ENCODE data around the gene CAMK1D.

CAMK1D gene

DNA sequence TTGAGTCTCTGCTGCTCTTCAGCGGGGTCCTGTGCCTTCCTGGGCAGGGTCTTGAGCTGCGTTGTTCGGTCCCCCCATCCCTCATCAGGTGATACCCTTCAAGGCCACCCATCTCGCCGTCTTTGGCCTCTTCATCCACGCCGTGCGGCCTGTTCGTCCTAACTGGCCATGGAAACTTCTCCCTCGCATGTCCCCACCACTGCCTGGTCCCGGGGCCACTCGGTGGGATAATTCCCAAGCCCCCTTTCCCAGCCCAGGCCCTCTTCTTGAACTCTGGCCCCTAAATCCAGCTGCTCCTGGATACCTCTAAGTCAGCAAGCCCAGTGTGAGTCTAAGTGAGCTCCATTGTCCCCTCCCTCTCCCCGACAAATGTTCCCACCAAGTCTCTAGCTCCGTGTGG, 74.5 kb downstream of the CAMK1D start:
- Histone ChIP-seq H3K27ac (ENCODE audit: low read length) (no peak overlapping the region), H3K4me2 (ENCODE audit: insufficient read depth, low read length) (no peak overlapping the region), H3K27me3 (ENCODE audit: insufficient read depth, low read length, poor library complexity) (no peaks in the 10 kb centered on the region), H3K4me1 (ENCODE audit: insufficient read depth, low read length) (no peaks in the 10 kb centered on the region), H3K4me3 (ENCODE audit: low read depth in 1 of 2, low read length in 2 of 2) (no peak overlapping the region), H3K9ac (ENCODE audit: low read depth, low read length) (no peak overlapping the region), H3K79me2 (ENCODE audit: insufficient read depth, low read length) (no peaks in the 10 kb centered on the region), H2AFZ (ENCODE audit: low read depth, low read length) (no peak overlapping the region), H3K36me3 (ENCODE audit: insufficient read depth, low read length) (no peaks in the 10 kb centered on the region), H3K9me3 (ENCODE audit: insufficient read depth, low read length, severe bottlenecking) (no peaks in the 10 kb centered on the region), H4K20me1 (ENCODE audit: insufficient read depth, low read length) (peaks cover 7% of the 10 kb centered on the region; the same call in 1 of the 2 replicates)
- DNase-seq (no peak), ATAC-seq (ENCODE audit: insufficient read depth, low read depth) (no peak)
- TF ChIP-seq, protein P1, sequence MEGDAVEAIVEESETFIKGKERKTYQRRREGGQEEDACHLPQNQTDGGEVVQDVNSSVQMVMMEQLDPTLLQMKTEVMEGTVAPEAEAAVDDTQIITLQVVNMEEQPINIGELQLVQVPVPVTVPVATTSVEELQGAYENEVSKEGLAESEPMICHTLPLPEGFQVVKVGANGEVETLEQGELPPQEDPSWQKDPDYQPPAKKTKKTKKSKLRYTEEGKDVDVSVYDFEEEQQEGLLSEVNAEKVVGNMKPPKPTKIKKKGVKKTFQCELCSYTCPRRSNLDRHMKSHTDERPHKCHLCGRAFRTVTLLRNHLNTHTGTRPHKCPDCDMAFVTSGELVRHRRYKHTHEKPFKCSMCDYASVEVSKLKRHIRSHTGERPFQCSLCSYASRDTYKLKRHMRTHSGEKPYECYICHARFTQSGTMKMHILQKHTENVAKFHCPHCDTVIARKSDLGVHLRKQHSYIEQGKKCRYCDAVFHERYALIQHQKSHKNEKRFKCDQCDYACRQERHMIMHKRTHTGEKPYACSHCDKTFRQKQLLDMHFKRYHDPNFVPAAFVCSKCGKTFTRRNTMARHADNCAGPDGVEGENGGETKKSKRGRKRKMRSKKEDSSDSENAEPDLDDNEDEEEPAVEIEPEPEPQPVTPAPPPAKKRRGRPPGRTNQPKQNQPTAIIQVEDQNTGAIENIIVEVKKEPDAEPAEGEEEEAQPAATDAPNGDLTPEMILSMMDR (IDR thresholded peaks at IDR 0.05; ENCODE audit: borderline replicate concordance, extremely low read depth, low read length, poor library complexity, severe bottlenecking), result no peak
- no peak for TF ChIP-seq EZH2 (IDR thresholded peaks at IDR 0.05; ENCODE audit: borderline replicate concordance, low read depth, low read length, severe bottlenecking)

DNA sequence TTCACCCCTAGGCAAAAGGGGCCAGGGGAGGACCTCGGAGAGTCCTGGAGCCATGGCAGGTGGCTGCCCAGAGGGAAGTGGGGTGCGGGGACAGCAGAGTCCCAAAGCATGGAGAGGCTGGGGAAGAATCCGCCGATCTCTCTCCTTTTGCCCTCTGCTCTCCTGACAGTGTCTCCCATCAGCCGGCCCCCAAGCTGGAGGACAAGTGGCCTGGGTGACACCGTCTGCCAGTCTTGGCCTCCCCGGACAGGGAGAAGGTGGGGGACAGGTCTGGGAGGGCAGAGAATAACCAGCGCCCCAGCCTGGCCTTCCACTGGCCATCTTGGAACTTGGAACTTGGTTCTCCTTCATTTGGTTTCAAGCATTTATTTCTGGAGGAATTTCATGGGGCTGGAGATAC, 77.9 kb downstream of the CAMK1D start:
- Histone ChIP-seq H2AFZ (ENCODE audit: low read depth, low read length) (no peak overlapping the region), H3K4me1 (ENCODE audit: insufficient read depth, low read length) (no peaks in the 10 kb centered on the region), H3K9ac (ENCODE audit: low read depth, low read length) (no peak overlapping the region), H3K79me2 (ENCODE audit: insufficient read depth, low read length) (no peaks in the 10 kb centered on the region), H4K20me1 (ENCODE audit: insufficient read depth, low read length) (peaks cover 21% of the 10 kb centered on the region), H3K9me3 (ENCODE audit: insufficient read depth, low read length, severe bottlenecking) (no peaks in the 10 kb centered on the region), H3K27ac (ENCODE audit: low read length) (no peak overlapping the region), H3K36me3 (ENCODE audit: insufficient read depth, low read length) (no peaks in the 10 kb centered on the region), H3K27me3 (ENCODE audit: insufficient read depth, low read length, poor library complexity) (no peaks in the 10 kb centered on the region), H3K4me2 (ENCODE audit: insufficient read depth, low read length) (no peak overlapping the region), H3K4me3 (ENCODE audit: low read depth in 1 of 2, low read length in 2 of 2) (no peak overlapping the region)
- DNase-seq, result no peak
- no peak for ATAC-seq (ENCODE audit: insufficient read depth, low read depth)
- TF ChIP-seq EZH2 (IDR thresholded peaks at IDR 0.05; ENCODE audit: borderline replicate concordance, low read depth, low read length, severe bottlenecking), result no peak
- TF ChIP-seq, protein P1 (IDR thresholded peaks at IDR 0.05; ENCODE audit: borderline replicate concordance, extremely low read depth, low read length, poor library complexity, severe bottlenecking), result no peak

DNA sequence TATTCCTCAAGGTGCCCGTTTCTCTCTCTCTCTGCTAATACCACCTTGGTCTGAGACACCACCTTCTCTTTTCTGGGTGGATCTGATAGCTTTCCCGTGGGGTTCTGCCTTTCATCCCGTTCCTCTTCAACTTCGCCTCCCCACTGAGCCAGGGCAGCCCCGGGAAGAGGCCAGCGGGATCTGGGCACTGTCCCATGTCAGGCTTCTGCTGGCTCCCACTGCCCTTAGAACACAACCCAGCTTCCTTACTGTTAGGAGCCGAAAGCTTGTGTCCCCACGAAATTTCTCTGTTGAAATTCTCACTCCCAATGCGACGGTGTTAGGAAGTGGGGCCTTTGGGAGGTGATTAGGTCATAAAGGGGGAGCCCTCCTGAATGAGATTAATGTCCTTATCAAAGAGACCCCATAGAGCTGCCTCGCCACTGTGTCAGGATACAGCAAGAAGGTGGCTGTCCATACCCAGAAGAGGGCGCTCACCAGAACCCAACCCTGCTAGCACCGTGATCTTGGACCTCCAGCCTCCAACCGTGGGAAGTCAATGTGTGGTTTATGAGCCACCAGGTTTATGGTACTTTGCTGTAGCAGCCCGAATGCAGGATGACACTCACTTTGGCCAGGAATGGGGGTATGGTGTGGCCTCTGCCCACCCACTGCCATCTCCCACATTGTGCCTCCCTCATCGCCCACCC, 79.2 kb downstream of the CAMK1D start:
- Histone ChIP-seq H3K9me3 (ENCODE audit: insufficient read depth, low read length, severe bottlenecking) (no peaks in the 10 kb centered on the region), H3K4me1 (ENCODE audit: insufficient read depth, low read length) (no peaks in the 10 kb centered on the region), H4K20me1 (ENCODE audit: insufficient read depth, low read length) (peaks cover 29% of the 10 kb centered on the region), H2AFZ (ENCODE audit: low read depth, low read length) (no peak overlapping the region), H3K36me3 (ENCODE audit: insufficient read depth, low read length) (no peaks in the 10 kb centered on the region), H3K79me2 (ENCODE audit: insufficient read depth, low read length) (no peaks in the 10 kb centered on the region), H3K27me3 (ENCODE audit: insufficient read depth, low read length, poor library complexity) (no peaks in the 10 kb centered on the region), H3K27ac (ENCODE audit: low read length) (no peak overlapping the region), H3K9ac (ENCODE audit: low read depth, low read length) (no peak overlapping the region), H3K4me2 (ENCODE audit: insufficient read depth, low read length) (no peak overlapping the region), H3K4me3 (ENCODE audit: low read depth in 1 of 2, low read length in 2 of 2) (no peak overlapping the region)
- DNase-seq (no peak), ATAC-seq (ENCODE audit: insufficient read depth, low read depth) (no peak)
- no peak for TF ChIP-seq EZH2 (IDR thresholded peaks at IDR 0.05; ENCODE audit: borderline replicate concordance, low read depth, low read length, severe bottlenecking)
- TF ChIP-seq, protein P1 (IDR thresholded peaks at IDR 0.05; ENCODE audit: borderline replicate concordance, extremely low read depth, low read length, poor library complexity, severe bottlenecking), result peak; percentile 17

Measured in DND-41 (cell line).